Measurements from ENCODE around the gene CDH12. TPM values are rescaled to one million over a fixed set of nuclear protein-coding genes. Genes with fewer than 3 reads are reported as not detected.

The CDH12 gene
- total RNA-seq, 4 donors from 2014 or later = 0.38 to 2.8 (median 0.94) TPM

- Histone ChIP-seq H3K36me3 (no peaks in the 10 kb centered on the region), H3K27ac (no peak overlapping the region), H3K9me3 (no peaks in the 10 kb centered on the region), H3K4me1 (no peaks in the 10 kb centered on the region), H3K4me3 (no peak overlapping the region), H3K27me3 (no peaks in the 10 kb centered on the region)
- DNase-seq (ENCODE audit: low spot score in 2 of 2) = no peak
- WGBS = 56% methylated on average over 3 of the region's 3 CpGs
- TF ChIP-seq POLR2AphosphoS5 (IDR thresholded peaks at IDR 0.05) (no peak), CTCF (IDR thresholded peaks at IDR 0.05) (no peak), POLR2A (IDR thresholded peaks at IDR 0.05) (no peak), EP300 (IDR thresholded peaks at IDR 0.05) (no peak)
Measured at GRCh38 chr5:21856987-21857386, 996.2 kb downstream of the CDH12 start.

GRCh38 chr5:21847300-21847699 lies 1005.8 kb downstream of the CDH12 start:
- WGBS = 62% methylated on average over 2 of the region's 2 CpGs
- Histone ChIP-seq H3K4me1 (no peaks in the 10 kb centered on the region), H3K27me3 (no peaks in the 10 kb centered on the region), H3K4me3 (no peak overlapping the region), H3K9me3 (no peaks in the 10 kb centered on the region), H3K36me3 (no peaks in the 10 kb centered on the region), H3K27ac (no peak overlapping the region)
- TF ChIP-seq CTCF (IDR thresholded peaks at IDR 0.05) (no peak), POLR2AphosphoS5 (IDR thresholded peaks at IDR 0.05) (no peak), POLR2A (IDR thresholded peaks at IDR 0.05) (no peak), EP300 (IDR thresholded peaks at IDR 0.05) (no peak)
- DNase-seq (ENCODE audit: low spot score in 2 of 2) = no peak

- WGBS = 91% methylated on average over 1 of the region's 1 CpG
- no peak overlapping the region for H3K4me3 ChIP-seq
Measured at GRCh38 chr5:21844960-21845359, 1008.2 kb downstream of the CDH12 start.

GRCh38 chr5:21834863-21835262 lies 1018.3 kb downstream of the CDH12 start:
- H3K4me1 ChIP-seq = no peaks in the 10 kb centered on the region
- H3K9me3 ChIP-seq = no peaks in the 10 kb centered on the region
- DNase-seq (ENCODE audit: low spot score in 2 of 2) = no peak
- H3K4me3 ChIP-seq = no peak overlapping the region
- TF ChIP-seq POLR2AphosphoS5 (IDR thresholded peaks at IDR 0.05) (no peak), EP300 (IDR thresholded peaks at IDR 0.05) (no peak), CTCF (IDR thresholded peaks at IDR 0.05) (no peak), POLR2A (IDR thresholded peaks at IDR 0.05) (no peak)
- no peaks in the 10 kb centered on the region for H3K27me3 ChIP-seq
- no peaks in the 10 kb centered on the region for H3K36me3 ChIP-seq
- H3K27ac ChIP-seq = no peak overlapping the region

More at GRCh38 chr5:21844960-21845359, 1008.2 kb downstream of the CDH12 start:
- TF ChIP-seq EP300 (IDR thresholded peaks at IDR 0.05) = no peak
- TF ChIP-seq POLR2AphosphoS5 (IDR thresholded peaks at IDR 0.05) = no peak
- no peak for TF ChIP-seq POLR2A (IDR thresholded peaks at IDR 0.05)
- TF ChIP-seq CTCF (IDR thresholded peaks at IDR 0.05) = no peak
- no peak for DNase-seq (ENCODE audit: low spot score in 2 of 2)
- Histone ChIP-seq H3K4me1 (no peaks in the 10 kb centered on the region), H3K36me3 (no peaks in the 10 kb centered on the region), H3K9me3 (no peaks in the 10 kb centered on the region), H3K27ac (no peak overlapping the region), H3K27me3 (no peaks in the 10 kb centered on the region)

- H3K27me3 ChIP-seq = no peaks in the 10 kb centered on the region
- DNase-seq (ENCODE audit: low spot score in 2 of 2) = no peak
- no peak for TF ChIP-seq EP300 (IDR thresholded peaks at IDR 0.05)
- TF ChIP-seq POLR2AphosphoS5 (IDR thresholded peaks at IDR 0.05) = no peak
- TF ChIP-seq POLR2A (IDR thresholded peaks at IDR 0.05) = no peak
- no peak for TF ChIP-seq CTCF (IDR thresholded peaks at IDR 0.05)
- H3K9me3 ChIP-seq = no peaks in the 10 kb centered on the region
- WGBS = 83% methylated on average over 6 of the region's 6 CpGs
- H3K36me3 ChIP-seq = no peaks in the 10 kb centered on the region
- no peak overlapping the region for H3K4me3 ChIP-seq
- H3K4me1 ChIP-seq = no peaks in the 10 kb centered on the region
- no peak overlapping the region for H3K27ac ChIP-seq
Measured at GRCh38 chr5:21831145-21831787, 1021.9 kb downstream of the CDH12 start.

All from suprapubic skin (tissue), 4 donors.